Dendritic cell treated with granulocyte-macrophage colony-stimulating factor and Interleukin-4, amounts not matched to agents 40 ng/mL and 50 ng/mL, for 4 days (primary cell): Measurements from ENCODE around the gene SLC29A3.

Source experiments
- H3K27ac Mint-ChIP-seq: one replicate; pipeline ENCODE4 v1.8.0; 2022; ENCODE audit warnings: mild to moderate bottlenecking, mixed read lengths
- H3K27me3 Mint-ChIP-seq: one replicate; pipeline ENCODE4 v1.8.0; 2022; ENCODE audit warnings: mild to moderate bottlenecking, mixed read lengths
- H3K36me3 Mint-ChIP-seq: one replicate; pipeline ENCODE4 v1.8.0; 2022; ENCODE audit warnings: low read depth, mixed read lengths
- H3K4me1 Mint-ChIP-seq: one replicate; pipeline ENCODE4 v1.8.0; 2022; ENCODE audit warnings: low read depth, mixed read lengths
- H3K4me3 Mint-ChIP-seq: one replicate; pipeline ENCODE4 v1.8.0; 2022; ENCODE audit warnings: mild to moderate bottlenecking, moderate library complexity, mixed read lengths
- H3K9me3 Mint-ChIP-seq: one replicate; pipeline ENCODE4 v1.8.0; 2022; ENCODE audit warnings: mixed read lengths
- intact Hi-C: fragments of 100-400 bp; cut with micrococcal nuclease; formaldehyde crosslinking; loops from one replicate; pipeline ENCODE4 v1.15.0; 2022

The SLC29A3 gene

GRCh38 chr10:71390461-71390835, 71.4 kb downstream of the SLC29A3 start:
- Mint-ChIP-seq H3K4me3 (no peak overlapping the region), H3K27me3 (peaks cover 53% of the 10 kb centered on the region), H3K9me3 (no peaks in the 10 kb centered on the region), H3K27ac (no peak overlapping the region), H3K4me1 (no peaks in the 10 kb centered on the region), H3K36me3 (no peaks in the 10 kb centered on the region)
- intact Hi-C loops, result no loop called here

GRCh38 chr10:71390921-71391690, 72.0 kb downstream of the SLC29A3 start:
- no peak overlapping the region for H3K4me3 Mint-ChIP-seq
- H3K9me3 Mint-ChIP-seq, result no peaks in the 10 kb centered on the region
- no peaks in the 10 kb centered on the region for H3K36me3 Mint-ChIP-seq
- peaks cover 59% of the 10 kb centered on the region for H3K27me3 Mint-ChIP-seq
- no peak overlapping the region for H3K27ac Mint-ChIP-seq
- no peaks in the 10 kb centered on the region for H3K4me1 Mint-ChIP-seq
- intact Hi-C loops, result no loop called here

GRCh38 chr10:71391701-71392100, 72.6 kb downstream of the SLC29A3 start:
- peaks cover 60% of the 10 kb centered on the region for H3K27me3 Mint-ChIP-seq
- no peaks in the 10 kb centered on the region for H3K4me1 Mint-ChIP-seq
- no peaks in the 10 kb centered on the region for H3K36me3 Mint-ChIP-seq
- intact Hi-C loops, result no loop called here
- no peak overlapping the region for H3K27ac Mint-ChIP-seq
- H3K4me3 Mint-ChIP-seq, result no peak overlapping the region
- no peaks in the 10 kb centered on the region for H3K9me3 Mint-ChIP-seq

DNA sequence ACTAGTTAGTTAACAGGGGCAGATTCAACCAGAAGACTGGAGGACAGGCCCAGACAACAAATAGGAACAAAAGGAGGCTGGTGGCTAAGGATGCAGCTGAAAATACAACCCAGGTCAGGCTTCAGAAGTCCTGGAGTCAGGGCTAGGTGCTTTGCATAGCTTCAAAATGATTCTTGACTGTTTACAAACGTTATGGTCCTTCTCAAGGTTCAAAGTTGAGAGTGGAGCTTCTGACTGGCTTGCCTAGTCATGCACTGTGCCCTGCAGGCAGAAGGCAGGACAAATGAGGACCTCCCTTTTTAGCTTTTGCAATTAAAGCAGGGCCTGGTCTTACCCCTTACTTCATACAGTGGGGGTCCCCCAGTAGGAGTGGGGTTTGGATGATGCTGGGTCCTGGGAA, 73.2 kb downstream of the SLC29A3 start:
- no peaks in the 10 kb centered on the region for H3K36me3 Mint-ChIP-seq
- peaks cover 66% of the 10 kb centered on the region for H3K27me3 Mint-ChIP-seq
- H3K9me3 Mint-ChIP-seq, result no peaks in the 10 kb centered on the region
- no peak overlapping the region for H3K4me3 Mint-ChIP-seq
- intact Hi-C loops, result no loop called here
- H3K27ac Mint-ChIP-seq, result no peak overlapping the region
- peaks cover 2% of the 10 kb centered on the region for H3K4me1 Mint-ChIP-seq

- H3K4me3 Mint-ChIP-seq, result no peak overlapping the region
- H3K4me1 Mint-ChIP-seq, result peaks cover 9% of the 10 kb centered on the region
- intact Hi-C loops, result no loop called here
- no peaks in the 10 kb centered on the region for H3K9me3 Mint-ChIP-seq
- no peak overlapping the region for H3K27ac Mint-ChIP-seq
- H3K27me3 Mint-ChIP-seq, result peaks cover 72% of the 10 kb centered on the region
- H3K36me3 Mint-ChIP-seq, result no peaks in the 10 kb centered on the region
These were observed 74.0 kb downstream of the SLC29A3 start for GRCh38 chr10:71392791-71393781.

DNA sequence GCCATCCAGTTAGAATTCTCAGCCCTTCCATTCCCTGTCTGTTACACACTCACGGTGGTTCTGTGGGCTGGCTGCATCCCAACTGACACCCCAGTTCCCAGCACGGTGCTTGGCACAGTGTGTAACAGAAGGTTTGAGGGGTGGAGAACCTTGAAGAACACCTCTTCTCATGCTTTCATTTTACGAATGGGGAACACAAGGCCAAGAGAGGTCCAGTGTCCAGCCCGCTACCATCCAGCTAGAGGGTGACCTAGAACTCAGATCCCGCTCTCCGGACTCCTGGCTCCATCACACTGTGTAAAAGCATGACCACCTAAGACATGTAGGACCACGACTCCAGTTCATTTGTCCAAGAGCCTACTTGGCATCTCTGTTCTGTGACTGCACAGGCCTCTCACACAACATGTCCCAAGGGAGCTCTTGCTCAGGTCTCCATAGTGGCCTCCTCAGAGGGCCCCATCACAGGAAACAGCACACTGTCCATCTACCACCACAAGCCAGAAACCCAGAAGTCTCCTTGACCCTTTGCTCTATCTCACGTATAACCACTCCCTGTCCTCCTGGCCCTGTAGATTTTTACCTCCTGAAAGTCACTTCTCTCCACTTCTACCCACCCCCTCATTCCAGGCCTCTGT, 74.9 kb downstream of the SLC29A3 start:
- Mint-ChIP-seq H3K9me3 (no peaks in the 10 kb centered on the region), H3K27ac (no peak overlapping the region), H3K27me3 (peaks cover 81% of the 10 kb centered on the region), H3K4me3 (no peak overlapping the region), H3K4me1 (peaks cover 16% of the 10 kb centered on the region), H3K36me3 (no peaks in the 10 kb centered on the region)
- intact Hi-C loops, result no loop called here

- intact Hi-C loops, result no loop called here
These were observed 76.0 kb downstream of the SLC29A3 start for GRCh38 chr10:71394926-71395562.

GRCh38 chr10:71395621-71396020, 76.6 kb downstream of the SLC29A3 start:
- H3K9me3 Mint-ChIP-seq, result no peaks in the 10 kb centered on the region
- H3K36me3 Mint-ChIP-seq, result no peaks in the 10 kb centered on the region
- H3K27me3 Mint-ChIP-seq, result peaks cover 84% of the 10 kb centered on the region
- H3K27ac Mint-ChIP-seq, result no peak overlapping the region
- peaks cover 16% of the 10 kb centered on the region for H3K4me1 Mint-ChIP-seq
- no peak overlapping the region for H3K4me3 Mint-ChIP-seq
- intact Hi-C loops, result no loop called here

More at GRCh38 chr10:71394926-71395562, 76.0 kb downstream of the SLC29A3 start:
- H3K36me3 Mint-ChIP-seq, result no peaks in the 10 kb centered on the region
- H3K9me3 Mint-ChIP-seq, result no peaks in the 10 kb centered on the region
- no peak overlapping the region for H3K27ac Mint-ChIP-seq
- H3K4me1 Mint-ChIP-seq, result peaks cover 16% of the 10 kb centered on the region
- no peak overlapping the region for H3K4me3 Mint-ChIP-seq
- H3K27me3 Mint-ChIP-seq, result peaks cover 86% of the 10 kb centered on the region

- H3K4me1 Mint-ChIP-seq, result peaks cover 16% of the 10 kb centered on the region
- intact Hi-C loops, result no loop called here
- no peak overlapping the region for H3K27ac Mint-ChIP-seq
These were observed 77.1 kb downstream of the SLC29A3 start for GRCh38 chr10:71396084-71396710.

DNA sequence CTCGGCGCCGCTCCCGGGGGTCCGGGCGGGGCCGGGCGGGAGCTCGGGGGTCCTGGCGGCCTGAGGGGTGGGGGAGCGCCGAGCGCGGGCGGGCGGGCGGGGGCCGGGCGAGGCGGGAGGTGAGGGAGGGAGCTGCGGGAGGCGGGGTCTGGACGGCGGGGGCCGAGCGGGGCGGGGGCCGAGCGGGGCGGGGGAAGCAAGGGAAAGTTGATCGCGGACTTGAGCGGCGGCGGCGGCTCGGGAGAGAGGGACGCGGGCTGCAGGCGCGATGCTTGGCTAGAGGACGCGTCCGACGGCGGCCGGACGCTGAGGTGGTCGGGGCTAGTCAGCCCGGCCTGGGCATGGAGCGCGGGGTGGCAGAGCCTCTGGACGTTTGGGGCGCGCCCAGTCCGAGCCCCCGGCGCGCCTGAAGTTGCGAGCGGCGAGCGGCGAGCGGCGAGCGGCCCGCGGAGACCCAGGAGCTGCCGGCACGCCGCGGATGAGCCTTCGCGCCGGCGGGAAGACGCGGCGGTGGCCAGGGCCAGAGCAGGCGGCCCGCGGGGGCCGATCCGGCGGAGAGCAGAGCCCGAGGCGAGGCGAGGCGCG, 77.7 kb downstream of the SLC29A3 start, which contains the start of gene CDH23:
Gene CDH23 (plus strand): TSS at position 210 of the 585 bp plus-strand sequence. CDS start 42,912 bp downstream, outside the sequence.
- intact Hi-C loops, result no loop called here
- Mint-ChIP-seq H3K9me3 (no peaks in the 10 kb centered on the region), H3K36me3 (no peaks in the 10 kb centered on the region), H3K4me1 (peaks cover 16% of the 10 kb centered on the region), H3K27me3 (peaks cover 78% of the 10 kb centered on the region), H3K27ac (no peak within 1 kb of the TSS), H3K4me3 (peak within 1 kb of the TSS; percentile 73)

More at GRCh38 chr10:71396084-71396710, 77.1 kb downstream of the SLC29A3 start:
- Mint-ChIP-seq H3K27me3 (peaks cover 80% of the 10 kb centered on the region), H3K4me3 (no peak overlapping the region), H3K36me3 (no peaks in the 10 kb centered on the region), H3K9me3 (no peaks in the 10 kb centered on the region)

DNA sequence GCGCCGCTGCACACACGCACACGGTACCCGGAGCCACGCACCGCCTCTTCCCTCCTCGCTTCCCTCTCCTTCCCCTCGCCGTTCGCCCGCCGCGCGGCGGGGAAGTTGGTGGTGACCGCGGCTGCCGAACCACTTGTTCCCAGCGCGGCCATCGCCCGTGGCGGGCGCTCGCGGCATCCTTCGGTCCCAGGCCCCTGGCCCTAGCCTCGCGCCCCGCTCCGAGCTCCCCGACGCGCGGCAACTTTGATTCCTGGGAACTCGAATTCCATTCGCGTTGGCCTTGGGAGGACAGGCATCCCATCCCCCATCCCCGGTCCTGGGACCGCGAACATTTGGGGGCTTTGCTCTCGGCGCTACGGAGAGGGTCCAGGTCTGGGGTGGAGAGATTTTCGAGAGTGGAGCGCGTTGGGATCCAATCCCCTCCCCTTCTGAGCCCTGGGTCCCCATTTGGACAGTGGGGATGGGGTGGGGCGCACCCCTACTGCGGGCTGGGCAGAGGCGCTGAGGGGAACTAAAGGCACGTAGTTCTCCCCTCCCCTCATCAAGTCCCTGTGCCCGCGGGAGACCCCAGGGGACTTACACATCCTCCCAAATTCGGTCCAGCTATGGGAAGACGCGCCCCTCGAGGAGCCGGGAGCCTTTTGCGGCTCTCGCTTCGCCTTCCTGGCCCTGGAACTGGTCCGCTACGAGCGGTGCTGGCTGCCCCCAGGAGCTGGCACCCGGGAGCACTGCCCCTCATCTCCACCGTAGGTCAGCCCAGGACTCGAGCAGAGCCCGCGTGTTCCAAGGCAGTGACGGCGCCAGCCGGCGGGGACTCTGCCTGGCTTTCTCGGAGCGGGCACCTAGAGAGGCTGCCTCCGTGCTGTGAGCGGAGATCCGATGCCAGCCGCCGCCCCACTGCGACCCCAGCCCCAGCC, 78.5 kb downstream of the SLC29A3 start:
- Mint-ChIP-seq H3K4me3 (peak overlapping the region; percentile 73), H3K36me3 (no peaks in the 10 kb centered on the region), H3K9me3 (no peaks in the 10 kb centered on the region), H3K4me1 (peaks cover 16% of the 10 kb centered on the region), H3K27me3 (peaks cover 74% of the 10 kb centered on the region), H3K27ac (no peak overlapping the region)
- intact Hi-C loops, result no loop called here

GRCh38 chr10:71398976-71399375, 79.9 kb downstream of the SLC29A3 start:
- Mint-ChIP-seq H3K4me1 (peaks cover 16% of the 10 kb centered on the region), H3K4me3 (no peak overlapping the region), H3K27ac (no peak overlapping the region), H3K27me3 (peaks cover 69% of the 10 kb centered on the region), H3K9me3 (no peaks in the 10 kb centered on the region), H3K36me3 (no peaks in the 10 kb centered on the region)
- intact Hi-C loops, result no loop called here
